Trophoblast cell (in vitro differentiated cells and primary cell): ENCODE results near the gene FEV.

ENCODE experiments used
- DNase-seq, 2 donors: peaks; one replicate each; pipeline ENCODE4 v3.0.0-alpha.2; 2016
- H2AFZ ChIP-seq: 2 replicates; pipeline ENCODE4 v1.6.1; 2013; ENCODE audit warnings: low read length, moderate library complexity, mild to moderate bottlenecking; ENCODE audit not compliant: insufficient read depth, poor library complexity
- H2AK5ac ChIP-seq: 2 replicates; pipeline ENCODE4 v1.6.1; 2013; ENCODE audit warnings: mild to moderate bottlenecking, low read length
- H2BK120ac ChIP-seq: 2 replicates; pipeline ENCODE4 v1.6.1; 2013; ENCODE audit warnings: low read length, mild to moderate bottlenecking, moderate library complexity; ENCODE audit not compliant: insufficient read depth, poor library complexity
- H2BK12ac ChIP-seq: 2 replicates; pipeline ENCODE4 v1.6.1; 2013; ENCODE audit warnings: mild to moderate bottlenecking, low read length, moderate library complexity
- H2BK5ac ChIP-seq: 2 replicates; pipeline ENCODE4 v1.6.1; 2013; ENCODE audit warnings: low read length, low read depth, moderate library complexity, mild to moderate bottlenecking; ENCODE audit not compliant: poor library complexity
- H3K14ac ChIP-seq: 2 replicates; pipeline ENCODE4 v1.6.1; 2013; ENCODE audit warnings: mild to moderate bottlenecking, low read length
- H3K18ac ChIP-seq: 2 replicates; pipeline ENCODE4 v1.6.1; 2013; ENCODE audit warnings: mild to moderate bottlenecking, low read length
- H3K23ac ChIP-seq: 2 replicates; pipeline ENCODE4 v1.6.1; 2013; ENCODE audit warnings: low read length
- H3K27ac ChIP-seq: 2 replicates; pipeline ENCODE4 v1.5.1; 2013; ENCODE audit warnings: low read depth, mild to moderate bottlenecking, inconsistent platforms, low read length, moderate library complexity
- H3K27me3 ChIP-seq: 2 replicates; pipeline ENCODE4 v1.6.1; 2013; ENCODE audit warnings: inconsistent platforms, mild to moderate bottlenecking, low read length, moderate library complexity; ENCODE audit not compliant: insufficient read depth
- H3K36me3 ChIP-seq, 2 experiments: 1 replicate in 1 of 2; 2 replicates in 1 of 2; pipeline ENCODE4 v1.6.1; 2013; ENCODE audit warnings: low read length in 2 of 2, mild to moderate bottlenecking in 2 of 2, moderate library complexity in 1 of 2; ENCODE audit not compliant: insufficient read depth in 2 of 2, control insufficient read depth in 1 of 2
- H3K4ac ChIP-seq: 2 replicates; pipeline ENCODE4 v1.6.1; 2013; ENCODE audit warnings: low read depth, mild to moderate bottlenecking, low read length, moderate library complexity
- H3K4me1 ChIP-seq, 2 experiments: 1 replicate in 1 of 2; 2 replicates in 1 of 2; pipeline ENCODE4 v1.6.1; 2013; ENCODE audit warnings: low read length in 2 of 2, mild to moderate bottlenecking in 2 of 2, moderate library complexity in 1 of 2; ENCODE audit not compliant: insufficient read depth in 2 of 2, control insufficient read depth in 1 of 2
- H3K4me2 ChIP-seq: 2 replicates; pipeline ENCODE4 v1.6.1; 2013; ENCODE audit warnings: inconsistent platforms, mild to moderate bottlenecking, low read length, moderate library complexity
- H3K4me3 ChIP-seq: 2 replicates; pipeline ENCODE4 v1.5.1; 2013; ENCODE audit warnings: mild to moderate bottlenecking, low read depth, low read length, inconsistent platforms
- H3K79me1 ChIP-seq: one replicate; pipeline ENCODE4 v1.6.1; 2013; ENCODE audit warnings: low read length
- H3K79me2 ChIP-seq: 2 replicates; pipeline ENCODE4 v1.6.1; 2013; ENCODE audit warnings: low read length, mild to moderate bottlenecking; ENCODE audit not compliant: control insufficient read depth, insufficient read depth, poor library complexity
- H3K9ac ChIP-seq: 2 replicates; pipeline ENCODE4 v1.6.1; 2013; ENCODE audit warnings: mild to moderate bottlenecking, low read length
- H3K9me3 ChIP-seq: 2 replicates; pipeline ENCODE4 v1.6.1; 2013; ENCODE audit warnings: low read depth, mild to moderate bottlenecking, control low read depth, inconsistent platforms, low read length; ENCODE audit not compliant: insufficient read depth
- H4K12ac ChIP-seq: 2 replicates; pipeline ENCODE4 v1.6.1; 2013; ENCODE audit warnings: low read depth, mild to moderate bottlenecking, low read length, moderate library complexity
- H4K8ac ChIP-seq: 2 replicates; pipeline ENCODE4 v1.6.1; 2013; ENCODE audit warnings: low read depth, mild to moderate bottlenecking, low read length, moderate library complexity
- H4K91ac ChIP-seq: one replicate; pipeline ENCODE4 v1.6.1; 2013; ENCODE audit warnings: low read depth, mild to moderate bottlenecking, low read length, moderate library complexity
- WGBS: extraction: QIAGEN DNeasy Blood & Tissue Kit; methylation state at CpG from one replicate; pipeline ENCODE4 v1.1.7; 2013; ENCODE audit warnings: missing lambda C conversion rate; ENCODE audit not compliant: insufficient read length, insufficient coverage; ENCODE audit errors: extremely low coverage; 5-methylcytosine and 5-hydroxymethylcytosine counted together

Gene FEV

DNA sequence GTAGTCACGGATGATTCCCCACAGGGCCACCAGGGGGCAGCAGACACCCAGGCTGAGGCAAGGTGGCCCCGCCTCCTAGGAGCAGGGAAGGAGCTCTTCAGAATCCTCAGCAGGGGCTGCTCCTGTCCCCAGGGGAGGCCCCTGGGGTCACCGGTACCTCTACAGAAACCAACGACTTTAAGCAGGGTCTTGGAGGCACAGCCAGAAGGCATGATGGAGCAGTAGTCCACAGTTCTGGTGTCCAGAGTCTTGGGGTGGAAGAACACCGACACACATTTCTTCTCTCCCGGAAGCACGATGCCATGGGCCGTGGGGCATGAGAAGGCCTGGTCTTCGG lies 44.8 kb upstream of the FEV start:
- no peak overlapping the region for H2BK12ac ChIP-seq
- H3K36me3 ChIP-seq: no peaks in the 10 kb centered on the region

DNA sequence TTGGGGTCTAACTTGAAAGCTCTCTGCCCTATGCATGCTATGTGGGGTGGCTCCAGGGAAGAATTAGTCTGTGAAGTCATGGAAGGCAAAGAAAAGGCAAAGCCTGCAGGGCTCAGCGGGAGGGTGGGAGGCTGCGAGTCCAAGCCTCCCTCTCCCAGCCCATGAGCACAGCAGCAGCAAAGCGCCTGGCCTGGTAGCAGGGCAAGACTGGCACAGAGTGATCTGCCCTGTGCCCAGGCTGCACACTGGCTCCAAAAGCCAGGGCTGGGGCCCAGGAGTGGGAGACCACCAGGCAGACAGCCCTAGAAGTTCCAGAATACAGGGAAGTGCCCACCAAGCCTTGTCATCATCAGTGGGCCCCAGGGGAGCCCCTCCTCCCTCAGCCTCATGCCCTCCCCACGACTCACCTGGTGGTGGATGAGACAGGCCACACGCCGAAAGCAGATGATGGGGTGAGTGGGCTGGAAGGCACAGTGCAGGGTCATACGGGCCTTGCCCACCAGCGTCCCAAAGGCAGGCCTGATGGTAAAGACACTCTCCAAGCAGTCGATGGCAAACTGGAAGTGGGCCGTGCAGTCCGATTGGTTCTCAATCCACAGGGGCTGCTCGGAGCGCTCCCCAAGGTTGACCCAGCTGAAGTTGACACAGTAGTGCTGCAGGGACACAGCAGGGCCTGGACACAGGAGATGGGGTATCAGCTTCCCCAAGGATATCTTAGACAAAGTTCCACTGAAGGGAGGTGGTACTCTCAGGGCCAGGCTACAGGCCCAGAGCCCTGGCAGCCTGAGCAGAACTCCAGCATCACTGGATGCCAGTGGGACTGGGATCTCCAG lies 44.2 kb upstream of the FEV start:
- Histone ChIP-seq H4K91ac (no peak overlapping the region), H3K79me2 (no peaks in the 10 kb centered on the region), H4K8ac (no peak overlapping the region), H3K4me1 (no peaks in the 10 kb centered on the region), H3K14ac (no peak overlapping the region), H3K4me3 (no peak overlapping the region), H3K9me3 (no peaks in the 10 kb centered on the region), H2BK120ac (no peak overlapping the region), H3K9ac (no peak overlapping the region), H2AK5ac (no peak overlapping the region), H3K18ac (no peak overlapping the region), H3K4me2 (no peak overlapping the region), H4K12ac (no peak overlapping the region), H3K4ac (no peak overlapping the region), H3K23ac (no peak overlapping the region), H3K27ac (no peak overlapping the region), H3K36me3 (no peaks in the 10 kb centered on the region), H3K27me3 (no peaks in the 10 kb centered on the region), H2BK12ac (no peak overlapping the region), H2AFZ (no peak overlapping the region), H2BK5ac (no peak overlapping the region), H3K79me1 (no peaks in the 10 kb centered on the region)
- DNase-seq: no peak
- no CpG with 5 or more reads among the region's 13 CpGs for WGBS

More for the DNA sequence above, 44.8 kb upstream of the FEV start:
- no peak overlapping the region for H2BK120ac ChIP-seq
- no peak overlapping the region for H3K9ac ChIP-seq
- H4K8ac ChIP-seq: no peak overlapping the region
- H3K27me3 ChIP-seq: no peaks in the 10 kb centered on the region
- H3K4me2 ChIP-seq: no peak overlapping the region
- H3K4me3 ChIP-seq: no peak overlapping the region
- no peak overlapping the region for H3K27ac ChIP-seq
- no peaks in the 10 kb centered on the region for H3K4me1 ChIP-seq
- peak; percentile 74 to 92 for DNase-seq
- H4K91ac ChIP-seq: no peak overlapping the region
- H3K79me2 ChIP-seq: no peaks in the 10 kb centered on the region
- H3K14ac ChIP-seq: no peak overlapping the region
- no peak overlapping the region for H3K18ac ChIP-seq
- no peak overlapping the region for H4K12ac ChIP-seq
- WGBS: no CpG with 5 or more reads among the region's 9 CpGs
- H3K79me1 ChIP-seq: no peaks in the 10 kb centered on the region
- H2AK5ac ChIP-seq: no peak overlapping the region
- no peak overlapping the region for H3K4ac ChIP-seq
- H3K9me3 ChIP-seq: no peaks in the 10 kb centered on the region
- no peak overlapping the region for H3K23ac ChIP-seq
- H2BK5ac ChIP-seq: no peak overlapping the region
- no peak overlapping the region for H2AFZ ChIP-seq

DNA sequence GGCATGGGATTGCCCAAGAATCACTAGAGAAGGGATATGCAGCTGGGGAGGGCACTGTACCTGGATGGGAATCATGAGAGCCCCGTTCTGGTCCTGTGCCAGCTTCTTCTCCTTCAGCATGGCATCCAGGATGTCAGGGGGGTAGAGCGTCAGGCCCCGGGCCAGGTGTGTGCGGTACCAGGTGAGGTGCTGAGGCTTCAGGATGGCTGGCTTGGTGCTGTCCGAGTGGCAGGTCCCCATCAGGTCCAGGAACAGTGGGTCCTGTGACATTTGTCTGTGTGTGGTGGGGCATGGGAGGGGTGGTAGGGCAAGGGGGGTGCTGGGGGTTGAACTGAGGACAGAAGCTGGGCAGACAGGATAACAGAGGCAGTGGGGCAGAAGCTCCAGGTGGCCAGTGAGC lies 43.2 kb upstream of the FEV start:
- WGBS: no CpG with 5 or more reads among the region's 5 CpGs

DNA sequence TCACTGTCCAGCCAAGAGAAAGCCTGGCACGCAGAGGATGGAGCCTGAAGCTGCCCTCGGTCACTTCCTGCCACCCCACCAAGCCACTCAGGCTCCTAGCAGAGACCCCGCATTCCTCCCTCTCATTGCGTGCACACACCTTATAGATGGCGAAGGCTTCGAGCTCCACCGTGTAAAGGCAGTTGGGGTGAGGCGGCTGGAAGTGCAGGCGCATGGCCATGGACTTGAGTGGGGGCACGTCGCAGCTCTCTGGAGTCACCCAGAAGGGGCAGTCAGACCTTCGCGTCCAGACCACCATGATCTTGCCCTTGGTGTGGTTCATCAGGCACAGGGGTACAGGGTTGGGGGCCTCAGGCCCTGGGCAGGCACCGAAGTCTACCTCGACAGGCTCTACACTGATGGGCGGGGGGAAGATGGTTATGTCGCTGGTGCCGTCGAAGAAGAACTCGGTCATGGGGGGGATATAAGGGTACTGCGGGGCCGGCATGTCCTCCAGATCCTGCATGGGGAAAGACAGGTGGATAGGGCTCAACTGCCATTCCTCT lies 42.6 kb upstream of the FEV start:
- H3K4me2 ChIP-seq: no peak overlapping the region
- no peak overlapping the region for H4K12ac ChIP-seq
- H3K36me3 ChIP-seq: no peaks in the 10 kb centered on the region
- H2AK5ac ChIP-seq: no peak overlapping the region
- H2BK120ac ChIP-seq: no peak overlapping the region
- H3K14ac ChIP-seq: no peak overlapping the region
- no peak overlapping the region for H3K18ac ChIP-seq
- H3K27ac ChIP-seq: no peak overlapping the region
- H3K9ac ChIP-seq: no peak overlapping the region
- H3K79me1 ChIP-seq: no peaks in the 10 kb centered on the region
- H3K27me3 ChIP-seq: no peaks in the 10 kb centered on the region
- H2AFZ ChIP-seq: no peak overlapping the region
- no peak overlapping the region for H3K4ac ChIP-seq
- H2BK12ac ChIP-seq: no peak overlapping the region
- no peak overlapping the region for H3K4me3 ChIP-seq
- DNase-seq: no peak
- no peaks in the 10 kb centered on the region for H3K79me2 ChIP-seq
- no CpG with 5 or more reads among the region's 22 CpGs for whole genome bisulfite sequencing
- H4K91ac ChIP-seq: no peak overlapping the region
- H3K9me3 ChIP-seq: peaks cover 2% of the 10 kb centered on the region
- no peak overlapping the region for H2BK5ac ChIP-seq
- no peak overlapping the region for H3K23ac ChIP-seq
- no peak overlapping the region for H4K8ac ChIP-seq
- H3K4me1 ChIP-seq: peaks cover 2 to 3% of the 10 kb centered on the region in 2 experiments

More for the DNA sequence above, 43.2 kb upstream of the FEV start:
- Histone ChIP-seq H3K18ac (no peak overlapping the region), H2BK120ac (no peak overlapping the region), H3K14ac (no peak overlapping the region), H4K12ac (no peak overlapping the region), H3K36me3 (no peaks in the 10 kb centered on the region), H2BK12ac (no peak overlapping the region), H3K79me1 (no peaks in the 10 kb centered on the region), H2AK5ac (no peak overlapping the region), H3K79me2 (no peaks in the 10 kb centered on the region), H4K91ac (no peak overlapping the region), H3K4me2 (no peak overlapping the region), H3K27me3 (no peaks in the 10 kb centered on the region), H3K9me3 (peaks cover 2% of the 10 kb centered on the region), H4K8ac (no peak overlapping the region), H3K9ac (no peak overlapping the region), H3K4me3 (no peak overlapping the region), H3K23ac (no peak overlapping the region), H2BK5ac (no peak overlapping the region), H3K4ac (no peak overlapping the region), H3K4me1 (peaks cover 2 to 3% of the 10 kb centered on the region in 2 experiments), H3K27ac (no peak overlapping the region), H2AFZ (no peak overlapping the region)
- DNase-seq: no peak
